H1 (cell line): Measurements from ENCODE around the gene DENND5B. TPM values are rescaled to one million over a fixed set of nuclear protein-coding genes. Genes with fewer than 3 reads are reported as not detected.

Experiments used
- BACH1 ChIP-seq: IDR thresholded peaks from 2 replicates; pipeline ENCODE4 v1.6.1; 2012; ENCODE audit warnings: low read length, improper control_type of control experiment
- CHD2 ChIP-seq: IDR thresholded peaks from 2 replicates; pipeline ENCODE4 v1.6.1; 2012; ENCODE audit warnings: low read length, improper control_type of control experiment
- EP300 ChIP-seq, 2 experiments: IDR thresholded peaks; 1 replicate in 1 of 2; 2 replicates in 1 of 2; pipeline ENCODE4 v1.6.1; 2011 to 2012; ENCODE audit warnings: low read depth in 2 of 2, low read length in 2 of 2, mild to moderate bottlenecking in 2 of 2, borderline replicate concordance in 1 of 2, inconsistent platforms in 1 of 2, moderate library complexity in 1 of 2
- JUN ChIP-seq: IDR thresholded peaks from 2 replicates; pipeline ENCODE4 v1.6.1; 2011; ENCODE audit warnings: low read depth, mild to moderate bottlenecking, improper control_type of control experiment, low read length
- RBBP5 ChIP-seq: IDR thresholded peaks from 2 replicates; pipeline ENCODE4 v1.7.1; 2012; ENCODE audit warnings: low read depth, mild to moderate bottlenecking, inconsistent platforms, low read length, moderate library complexity, borderline replicate concordance
- SIN3A ChIP-seq, 2 experiments: IDR thresholded peaks in 1 of 2; conservative IDR thresholded peaks in 1 of 2; 2 replicates each; pipeline ENCODE4 v1.6.1; 2011 to 2012; ENCODE audit warnings: low read length in 2 of 2, improper control_type of control experiment in 1 of 2, low read depth in 1 of 2, mild to moderate bottlenecking in 1 of 2
- SUZ12 ChIP-seq: fragments of 200-600 bp; sonication (generic); IDR thresholded peaks from 2 replicates; pipeline ENCODE4 v1.6.1; 2012; ENCODE audit warnings: mild to moderate bottlenecking, inconsistent platforms, low read length, moderate library complexity, mixed read lengths
- polyA plus RNA-seq, 7 experiments: library from polyadenylated mRNA; depleted of rRNA in 3 of 7; stranded (reverse) in 5 of 7; unstranded in 2 of 7; fragments of >200 nt in 5 of 7; fragments of 200-250 nt in 2 of 7; gene quantifications; 1 replicate in 5 of 7; 2 replicates in 1 of 7; 4 replicates in 1 of 7; pipeline versions ENCODE4 v1.2.1 to v1.2.3, GENCODE V29; 2011 to 2013; ENCODE audit warnings: missing spikeins in 2 of 7, mixed read lengths in 2 of 7
- total RNA-seq: library from RNA; stranded (reverse); fragmentation: NEBNext Ultra II Directional; extraction: Animal tissue kit (Norgen Biotek cat#: 25700); gene quantifications from 2 replicates; pipeline ENCODE4 v1.2.1, GENCODE V29; 2021
- TF ChIP-seq, protein P1 (sequence below): fragments of 300-600 bp; sonication (generic); IDR thresholded peaks from 2 replicates; pipeline ENCODE4 v1.7.1; 2012; ENCODE audit warnings: low read length, moderate library complexity, mild to moderate bottlenecking, inconsistent platforms; ENCODE audit not compliant: insufficient replicate concordance

Gene DENND5B
- total and polyA plus RNA-seq, 2 of the 8 experiments (the other 6 are each of a cell fraction or from before 2014, with no cell fraction given): 13.4 to 20.2 TPM

DNA sequence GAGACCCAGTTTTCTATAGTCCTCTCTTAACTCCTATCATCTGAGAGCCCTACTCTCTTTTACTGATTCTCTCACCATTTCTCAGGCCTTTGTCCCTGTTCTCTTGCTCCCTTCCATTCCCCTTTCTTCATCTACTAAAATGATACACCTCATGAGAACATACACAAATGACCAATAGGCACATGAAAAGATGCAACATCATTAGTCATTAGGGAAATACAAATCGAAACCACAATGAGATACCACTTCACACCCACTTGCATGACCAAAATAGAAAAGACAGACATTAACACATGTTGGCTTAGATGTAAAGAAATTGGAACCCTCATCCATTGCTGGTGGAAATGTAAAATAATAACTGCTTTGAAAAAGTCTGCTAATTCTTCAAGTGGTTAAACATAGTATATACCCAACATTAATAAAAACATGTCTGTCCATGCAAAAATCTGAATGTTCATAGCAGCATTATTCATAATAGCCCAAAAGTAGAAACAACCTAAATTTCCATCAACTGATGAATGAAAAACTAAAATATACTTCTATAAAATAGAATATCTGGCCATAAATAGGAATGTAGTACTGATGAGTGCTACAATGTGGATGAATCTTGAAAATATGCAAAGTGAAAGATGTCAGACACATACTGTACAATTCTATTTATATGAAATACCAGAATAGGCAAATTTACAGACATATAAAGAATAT, 66.0 kb downstream of the DENND5B start (continued):
- TF ChIP-seq SUZ12: no peak
- TF ChIP-seq BACH1: no peak
- no peak for TF ChIP-seq EP300 (IDR thresholded peaks at IDR 0.05; ENCODE audit: borderline replicate concordance in 1 of 2, low read depth in 2 of 2, low read length in 2 of 2)
- TF ChIP-seq RBBP5: no peak
- no peak for TF ChIP-seq CHD2
- TF ChIP-seq JUN: no peak
- no peak for TF ChIP-seq SIN3A (conservative IDR thresholded peaks at IDR 0.05 in 1 of 2, IDR thresholded peaks at IDR 0.05 in 1 of 2; ENCODE audit: low read depth in 1 of 2, low read length in 2 of 2)
- TF ChIP-seq, protein P1, sequence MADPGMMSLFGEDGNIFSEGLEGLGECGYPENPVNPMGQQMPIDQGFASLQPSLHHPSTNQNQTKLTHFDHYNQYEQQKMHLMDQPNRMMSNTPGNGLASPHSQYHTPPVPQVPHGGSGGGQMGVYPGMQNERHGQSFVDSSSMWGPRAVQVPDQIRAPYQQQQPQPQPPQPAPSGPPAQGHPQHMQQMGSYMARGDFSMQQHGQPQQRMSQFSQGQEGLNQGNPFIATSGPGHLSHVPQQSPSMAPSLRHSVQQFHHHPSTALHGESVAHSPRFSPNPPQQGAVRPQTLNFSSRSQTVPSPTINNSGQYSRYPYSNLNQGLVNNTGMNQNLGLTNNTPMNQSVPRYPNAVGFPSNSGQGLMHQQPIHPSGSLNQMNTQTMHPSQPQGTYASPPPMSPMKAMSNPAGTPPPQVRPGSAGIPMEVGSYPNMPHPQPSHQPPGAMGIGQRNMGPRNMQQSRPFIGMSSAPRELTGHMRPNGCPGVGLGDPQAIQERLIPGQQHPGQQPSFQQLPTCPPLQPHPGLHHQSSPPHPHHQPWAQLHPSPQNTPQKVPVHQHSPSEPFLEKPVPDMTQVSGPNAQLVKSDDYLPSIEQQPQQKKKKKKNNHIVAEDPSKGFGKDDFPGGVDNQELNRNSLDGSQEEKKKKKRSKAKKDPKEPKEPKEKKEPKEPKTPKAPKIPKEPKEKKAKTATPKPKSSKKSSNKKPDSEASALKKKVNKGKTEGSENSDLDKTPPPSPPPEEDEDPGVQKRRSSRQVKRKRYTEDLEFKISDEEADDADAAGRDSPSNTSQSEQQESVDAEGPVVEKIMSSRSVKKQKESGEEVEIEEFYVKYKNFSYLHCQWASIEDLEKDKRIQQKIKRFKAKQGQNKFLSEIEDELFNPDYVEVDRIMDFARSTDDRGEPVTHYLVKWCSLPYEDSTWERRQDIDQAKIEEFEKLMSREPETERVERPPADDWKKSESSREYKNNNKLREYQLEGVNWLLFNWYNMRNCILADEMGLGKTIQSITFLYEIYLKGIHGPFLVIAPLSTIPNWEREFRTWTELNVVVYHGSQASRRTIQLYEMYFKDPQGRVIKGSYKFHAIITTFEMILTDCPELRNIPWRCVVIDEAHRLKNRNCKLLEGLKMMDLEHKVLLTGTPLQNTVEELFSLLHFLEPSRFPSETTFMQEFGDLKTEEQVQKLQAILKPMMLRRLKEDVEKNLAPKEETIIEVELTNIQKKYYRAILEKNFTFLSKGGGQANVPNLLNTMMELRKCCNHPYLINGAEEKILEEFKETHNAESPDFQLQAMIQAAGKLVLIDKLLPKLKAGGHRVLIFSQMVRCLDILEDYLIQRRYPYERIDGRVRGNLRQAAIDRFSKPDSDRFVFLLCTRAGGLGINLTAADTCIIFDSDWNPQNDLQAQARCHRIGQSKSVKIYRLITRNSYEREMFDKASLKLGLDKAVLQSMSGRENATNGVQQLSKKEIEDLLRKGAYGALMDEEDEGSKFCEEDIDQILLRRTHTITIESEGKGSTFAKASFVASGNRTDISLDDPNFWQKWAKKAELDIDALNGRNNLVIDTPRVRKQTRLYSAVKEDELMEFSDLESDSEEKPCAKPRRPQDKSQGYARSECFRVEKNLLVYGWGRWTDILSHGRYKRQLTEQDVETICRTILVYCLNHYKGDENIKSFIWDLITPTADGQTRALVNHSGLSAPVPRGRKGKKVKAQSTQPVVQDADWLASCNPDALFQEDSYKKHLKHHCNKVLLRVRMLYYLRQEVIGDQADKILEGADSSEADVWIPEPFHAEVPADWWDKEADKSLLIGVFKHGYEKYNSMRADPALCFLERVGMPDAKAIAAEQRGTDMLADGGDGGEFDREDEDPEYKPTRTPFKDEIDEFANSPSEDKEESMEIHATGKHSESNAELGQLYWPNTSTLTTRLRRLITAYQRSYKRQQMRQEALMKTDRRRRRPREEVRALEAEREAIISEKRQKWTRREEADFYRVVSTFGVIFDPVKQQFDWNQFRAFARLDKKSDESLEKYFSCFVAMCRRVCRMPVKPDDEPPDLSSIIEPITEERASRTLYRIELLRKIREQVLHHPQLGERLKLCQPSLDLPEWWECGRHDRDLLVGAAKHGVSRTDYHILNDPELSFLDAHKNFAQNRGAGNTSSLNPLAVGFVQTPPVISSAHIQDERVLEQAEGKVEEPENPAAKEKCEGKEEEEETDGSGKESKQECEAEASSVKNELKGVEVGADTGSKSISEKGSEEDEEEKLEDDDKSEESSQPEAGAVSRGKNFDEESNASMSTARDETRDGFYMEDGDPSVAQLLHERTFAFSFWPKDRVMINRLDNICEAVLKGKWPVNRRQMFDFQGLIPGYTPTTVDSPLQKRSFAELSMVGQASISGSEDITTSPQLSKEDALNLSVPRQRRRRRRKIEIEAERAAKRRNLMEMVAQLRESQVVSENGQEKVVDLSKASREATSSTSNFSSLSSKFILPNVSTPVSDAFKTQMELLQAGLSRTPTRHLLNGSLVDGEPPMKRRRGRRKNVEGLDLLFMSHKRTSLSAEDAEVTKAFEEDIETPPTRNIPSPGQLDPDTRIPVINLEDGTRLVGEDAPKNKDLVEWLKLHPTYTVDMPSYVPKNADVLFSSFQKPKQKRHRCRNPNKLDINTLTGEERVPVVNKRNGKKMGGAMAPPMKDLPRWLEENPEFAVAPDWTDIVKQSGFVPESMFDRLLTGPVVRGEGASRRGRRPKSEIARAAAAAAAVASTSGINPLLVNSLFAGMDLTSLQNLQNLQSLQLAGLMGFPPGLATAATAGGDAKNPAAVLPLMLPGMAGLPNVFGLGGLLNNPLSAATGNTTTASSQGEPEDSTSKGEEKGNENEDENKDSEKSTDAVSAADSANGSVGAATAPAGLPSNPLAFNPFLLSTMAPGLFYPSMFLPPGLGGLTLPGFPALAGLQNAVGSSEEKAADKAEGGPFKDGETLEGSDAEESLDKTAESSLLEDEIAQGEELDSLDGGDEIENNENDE: no peak
